PC-9 (cell line): ENCODE results near the gene RIMS3.

ENCODE experiments used
- CTCF ChIP-seq: fragments of 200-600 bp; sonication (generic); conservative IDR thresholded peaks from 2 replicates; pipeline ENCODE4 v1.6.1; 2017; ENCODE audit warnings: mixed run types, antibody characterized with exemption, mild to moderate bottlenecking, moderate library complexity
- EZH2 ChIP-seq: fragments of 200-600 bp; sonication (generic); IDR thresholded peaks from 2 replicates; pipeline ENCODE4 v1.8.0; 2017; ENCODE audit warnings: antibody characterized with exemption, low read depth

DNA sequence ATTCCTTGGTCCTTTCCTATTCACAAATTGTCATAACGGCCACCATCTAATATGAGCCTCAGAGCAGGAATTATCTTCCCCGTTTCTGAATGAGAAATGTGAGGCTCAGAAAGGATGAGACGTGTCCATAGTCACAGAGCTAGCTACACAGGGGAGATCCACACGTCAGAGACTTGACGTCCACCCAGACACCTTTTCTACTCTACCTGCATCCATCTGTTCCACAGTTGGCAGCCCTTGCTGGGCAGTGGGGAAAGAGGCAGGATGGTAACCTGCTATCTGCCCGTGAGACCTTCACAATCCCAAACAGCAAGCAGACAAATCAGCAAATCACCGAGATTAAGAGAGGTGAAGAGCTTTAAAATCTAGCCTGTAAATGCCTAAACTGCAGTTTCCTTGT, 8.4 kb downstream of the RIMS3 start:
- TF ChIP-seq CTCF: no peak
- TF ChIP-seq EZH2: no peak
